Activated CD4-positive, alpha-beta T cell treated with anti-CD3 and anti-CD28 coated beads, Interleukin-2, amount 10 ng/mL, durations not matched to agents 24 days and 14 days (primary cell): ENCODE measurements around the gene PCNX3. TPM values are rescaled to one million over a fixed set of nuclear protein-coding genes. Genes with fewer than 3 reads are reported as not detected.
A peak's percentile ranks its signal among the peaks of the same experiment; 100 is the strongest.

Experiments
- DNase-seq: peaks from one replicate; pipeline ENCODE4 v3.0.0; 2022
- H3K27ac Mint-ChIP-seq: one replicate; pipeline ENCODE4 v1.8.0; 2022; ENCODE audit warnings: mild to moderate bottlenecking, mixed read lengths
- H3K27me3 Mint-ChIP-seq: one replicate; pipeline ENCODE4 v1.8.0; 2022; ENCODE audit warnings: mixed read lengths
- H3K36me3 Mint-ChIP-seq: one replicate; pipeline ENCODE4 v1.8.0; 2022; ENCODE audit warnings: low read depth, mild to moderate bottlenecking, mixed read lengths
- H3K4me1 Mint-ChIP-seq: one replicate; pipeline ENCODE4 v1.8.0; 2021; ENCODE audit warnings: mixed read lengths
- H3K4me3 Mint-ChIP-seq: one replicate; pipeline ENCODE4 v1.8.0; 2022; ENCODE audit warnings: mild to moderate bottlenecking, moderate library complexity, mixed read lengths
- H3K9me3 Mint-ChIP-seq: one replicate; pipeline ENCODE4 v1.8.0; 2021; ENCODE audit warnings: mixed read lengths
- intact Hi-C: fragments of 100-400 bp; cut with micrococcal nuclease; formaldehyde crosslinking; loops from one replicate; pipeline ENCODE4 v1.15.1; 2023
- total RNA-seq: library from RNA; stranded (reverse); gene quantifications from 2 replicates; pipeline ENCODE4 v1.2.3, GENCODE V29; 2022

The PCNX3 gene
- total RNA-seq, 1 donor from 2014 or later: 55.1 TPM

DNA sequence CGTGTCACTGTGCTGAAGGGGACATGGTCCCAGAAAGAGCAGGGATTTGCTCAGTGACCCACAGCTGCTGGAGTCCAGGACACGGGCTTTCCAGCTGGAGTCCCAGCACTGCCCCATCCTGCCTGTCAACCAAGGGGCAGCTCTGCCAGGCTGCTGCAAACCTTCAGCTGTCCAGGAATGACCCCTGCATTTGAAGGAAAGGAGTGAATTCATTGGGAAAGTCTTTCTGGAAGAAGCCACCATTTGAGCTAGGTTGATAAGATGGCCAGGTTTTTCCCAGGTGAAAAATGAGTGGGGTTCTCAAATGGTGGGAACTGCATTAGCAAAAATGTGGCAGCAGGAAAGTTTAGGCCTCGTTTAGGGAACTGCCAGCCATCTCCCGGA lies 29.3 kb upstream of the PCNX3 start:
- Mint-ChIP-seq H3K27ac (peak overlapping the region; percentile 79), H3K4me1 (peaks cover 42% of the 10 kb centered on the region), H3K4me3 (peak overlapping the region; percentile 32), H3K27me3 (no peaks in the 10 kb centered on the region), H3K36me3 (peaks cover 65% of the 10 kb centered on the region), H3K9me3 (no peaks in the 10 kb centered on the region)
- intact Hi-C loops: no loop called here
- DNase-seq: no peak

DNA sequence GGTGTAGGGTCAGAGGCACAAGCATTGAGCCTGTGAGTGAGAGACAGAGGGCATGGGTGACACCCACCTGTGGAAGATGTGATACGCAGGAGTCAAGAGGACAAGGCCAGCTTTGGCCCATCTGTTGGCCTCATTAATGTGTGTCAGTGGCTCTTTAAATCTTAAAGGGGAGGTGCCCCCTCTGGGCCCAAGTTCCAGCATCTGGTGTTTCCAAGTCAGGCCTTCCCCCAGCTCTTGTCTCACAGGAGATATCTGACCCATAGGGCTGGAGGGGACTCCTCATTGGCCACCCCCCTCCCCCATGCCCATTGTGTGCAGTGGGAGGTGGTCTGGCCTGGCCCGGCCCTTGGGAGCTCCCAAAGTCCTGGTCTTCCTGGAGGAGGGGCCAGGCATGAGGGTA lies 28.9 kb upstream of the PCNX3 start:
- peaks cover 65% of the 10 kb centered on the region for H3K36me3 Mint-ChIP-seq

DNA sequence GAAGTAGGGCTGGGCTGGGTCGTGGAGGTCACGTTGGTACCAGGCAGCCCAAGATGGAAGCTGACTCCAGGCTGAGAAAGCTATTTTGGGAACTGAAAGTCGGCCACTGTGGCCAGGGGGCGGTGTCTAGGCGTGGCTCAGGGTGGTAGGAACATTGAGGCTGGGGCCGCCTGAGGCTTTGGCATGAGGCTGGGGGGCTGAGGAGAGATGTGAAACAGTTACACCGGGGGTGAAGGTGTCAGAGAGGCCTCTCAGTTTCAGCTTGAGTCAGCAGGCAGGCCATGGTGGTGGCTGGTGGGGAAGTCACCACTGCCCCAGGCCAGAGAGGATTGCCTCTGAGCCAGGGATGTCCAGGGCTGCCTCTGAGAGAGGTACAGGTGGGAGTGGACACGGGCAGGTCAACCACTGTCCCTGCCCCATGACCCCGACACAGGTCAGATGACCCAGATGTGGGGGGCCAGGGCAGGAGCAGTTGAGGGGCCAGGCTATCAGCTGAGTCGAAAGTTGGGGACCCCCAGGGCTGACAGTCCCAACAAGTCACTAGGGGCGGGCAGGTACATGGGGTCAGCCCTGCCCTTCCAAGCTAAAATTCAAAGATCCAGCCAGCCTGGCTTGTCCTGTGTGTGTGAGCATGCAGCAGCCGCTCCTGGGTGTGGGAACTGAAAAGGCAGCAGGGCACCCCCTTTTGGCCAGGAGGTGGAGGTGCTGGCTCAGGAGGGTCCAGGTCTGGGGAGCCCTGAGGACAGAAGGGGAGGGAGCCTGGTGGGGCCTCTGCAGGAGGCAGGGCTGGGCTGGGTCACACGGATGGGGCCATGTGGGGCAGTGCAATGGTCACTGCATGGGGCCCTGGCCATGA lies 27.1 kb upstream of the PCNX3 start:
- Mint-ChIP-seq H3K4me3 (peak overlapping the region; percentile 81), H3K36me3 (peaks cover 53% of the 10 kb centered on the region), H3K9me3 (no peaks in the 10 kb centered on the region), H3K27ac (peak overlapping the region; percentile 93), H3K27me3 (no peaks in the 10 kb centered on the region), H3K4me1 (peaks cover 36% of the 10 kb centered on the region)
- peak; percentile 92 for DNase-seq
- intact Hi-C loops: loop anchor here (1.0 to 2.0 kb wide), 3 partner anchors 14 to 48 kb away; partner anchors contain the start of genes MAP3K11 and PCNX3

More for the DNA sequence above, 28.9 kb upstream of the PCNX3 start:
- H3K4me1 Mint-ChIP-seq: peaks cover 42% of the 10 kb centered on the region
- no peaks in the 10 kb centered on the region for H3K9me3 Mint-ChIP-seq
- H3K27me3 Mint-ChIP-seq: no peaks in the 10 kb centered on the region
- DNase-seq: no peak
- H3K27ac Mint-ChIP-seq: peak overlapping the region; percentile 79
- peak overlapping the region; percentile 32 for H3K4me3 Mint-ChIP-seq
- intact Hi-C loops: no loop called here

DNA sequence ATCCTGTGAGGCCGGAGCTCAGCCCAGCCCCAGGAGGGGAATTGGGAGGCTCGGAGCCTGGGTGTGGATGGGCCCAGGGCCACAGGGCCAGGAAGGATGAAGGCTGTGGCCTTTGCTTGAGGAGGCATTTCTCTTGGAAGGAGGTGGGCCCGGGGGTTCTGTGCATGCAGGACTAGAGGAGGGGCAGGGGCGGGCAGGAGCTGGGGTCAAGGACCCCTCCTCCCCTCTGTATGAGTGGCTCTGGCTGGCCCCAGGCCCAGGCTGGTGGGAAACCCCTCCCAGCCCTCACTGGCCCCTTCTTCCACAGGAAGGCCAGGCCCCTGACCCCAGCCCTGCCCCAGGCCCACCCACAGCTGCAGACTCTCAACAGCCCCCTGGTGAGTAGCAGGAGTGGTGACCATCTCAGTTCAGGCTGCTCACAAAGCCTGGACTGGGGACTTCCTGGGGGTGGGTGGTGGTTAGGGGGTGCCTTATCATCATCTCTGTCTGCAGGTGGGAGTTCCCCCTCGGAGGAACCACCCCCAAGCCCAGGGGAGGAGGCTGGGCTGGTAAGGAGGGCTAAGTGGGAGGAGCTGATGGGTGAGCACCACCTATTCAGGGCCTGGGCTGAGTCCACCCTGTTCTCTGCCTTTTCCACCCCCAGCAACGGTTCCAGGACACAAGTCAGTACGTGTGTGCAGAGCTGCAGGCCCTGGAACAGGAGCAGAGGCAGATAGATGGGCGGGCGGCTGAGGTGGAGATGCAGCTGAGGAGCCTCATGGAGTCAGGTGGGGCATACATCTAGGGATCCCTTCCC lies 25.9 kb upstream of the PCNX3 start:
- Mint-ChIP-seq H3K4me3 (no peak overlapping the region), H3K27me3 (no peaks in the 10 kb centered on the region), H3K36me3 (peaks cover 46% of the 10 kb centered on the region), H3K4me1 (peaks cover 36% of the 10 kb centered on the region), H3K9me3 (no peaks in the 10 kb centered on the region), H3K27ac (peak overlapping the region; percentile 93)
- DNase-seq: peak; percentile 74
- intact Hi-C loops: loop anchor here (2.0 kb wide), 1 partner anchor 25 kb away; the partner anchor contains the start of genes MAP3K11 and PCNX3

DNA sequence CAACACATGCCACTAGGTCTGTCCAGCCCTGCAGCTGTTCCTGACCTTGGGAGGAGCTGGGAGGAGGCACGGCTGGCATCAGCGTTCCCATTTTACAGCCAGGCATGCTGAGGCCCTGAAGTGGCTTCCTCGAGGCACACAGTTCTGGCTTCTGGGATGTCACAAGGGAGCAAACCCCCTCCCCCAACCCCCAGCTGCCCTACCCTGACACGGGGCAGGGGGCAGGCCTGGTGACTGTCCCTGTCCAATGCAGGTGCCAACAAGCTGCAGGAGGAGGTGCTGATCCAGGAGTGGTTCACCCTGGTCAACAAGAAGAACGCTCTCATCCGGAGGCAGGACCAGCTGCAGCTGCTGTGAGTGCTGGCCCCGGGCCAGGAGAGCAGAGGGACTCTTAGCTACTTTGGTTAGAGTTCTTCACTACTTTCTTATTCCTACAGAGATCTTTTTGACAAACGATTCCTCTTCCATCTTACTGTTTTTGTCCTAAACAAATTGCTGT lies 25.3 kb upstream of the PCNX3 start:
- Mint-ChIP-seq H3K4me3 (no peak overlapping the region), H3K4me1 (peaks cover 39% of the 10 kb centered on the region), H3K36me3 (peaks cover 46% of the 10 kb centered on the region), H3K27me3 (no peaks in the 10 kb centered on the region), H3K27ac (peak overlapping the region; percentile 55), H3K9me3 (no peaks in the 10 kb centered on the region)
- no peak for DNase-seq
- intact Hi-C loops: no loop called here

DNA sequence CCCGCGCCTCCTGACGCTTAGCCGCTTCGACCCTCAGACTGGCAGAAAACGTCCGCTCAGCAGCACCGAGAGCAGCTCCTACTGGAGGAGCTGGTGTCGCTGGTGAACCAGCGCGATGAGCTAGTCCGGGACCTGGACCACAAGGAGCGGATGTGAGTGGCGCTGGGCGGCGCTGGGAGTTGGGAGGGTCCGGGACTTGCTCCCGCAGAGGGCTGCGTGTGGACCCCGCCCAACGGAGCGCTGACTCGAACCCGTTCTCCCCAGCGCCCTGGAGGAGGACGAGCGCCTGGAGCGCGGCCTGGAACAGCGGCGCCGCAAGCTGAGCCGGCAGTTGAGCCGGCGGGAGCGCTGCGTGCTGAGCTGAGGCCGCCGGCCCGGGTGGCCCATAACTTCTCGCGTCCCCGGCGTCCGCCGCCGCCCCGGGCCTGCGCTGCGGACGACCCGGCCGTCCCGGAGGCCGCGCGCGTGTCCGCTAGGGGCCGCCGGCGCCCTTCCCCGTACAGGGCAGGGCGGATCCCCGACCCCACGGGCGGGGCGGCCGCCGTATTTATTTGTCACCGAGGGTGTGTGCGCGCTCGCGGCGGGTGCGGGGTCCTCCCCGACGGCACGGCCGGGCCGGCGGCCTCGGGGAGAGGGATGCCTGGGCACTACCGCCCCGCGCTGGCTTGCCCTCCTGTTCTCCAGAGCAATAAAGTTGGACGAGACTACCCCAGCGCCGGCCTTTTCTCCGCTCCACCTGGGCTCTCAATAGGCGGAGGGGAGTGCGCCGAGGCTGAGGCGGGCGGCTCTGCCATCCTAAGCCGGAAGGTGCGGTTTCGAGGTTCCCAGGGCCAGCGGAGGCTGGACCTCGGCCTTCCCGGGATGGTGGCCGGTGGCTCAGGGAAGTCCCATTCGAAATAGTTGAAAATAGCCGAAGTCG lies 23.4 kb upstream of the PCNX3 start:
- Mint-ChIP-seq H3K27ac (no peak overlapping the region), H3K9me3 (no peaks in the 10 kb centered on the region), H3K4me1 (peaks cover 34% of the 10 kb centered on the region), H3K4me3 (no peak overlapping the region), H3K27me3 (no peaks in the 10 kb centered on the region), H3K36me3 (peaks cover 40% of the 10 kb centered on the region)
- intact Hi-C loops: no loop called here
- DNase-seq: no peak

DNA sequence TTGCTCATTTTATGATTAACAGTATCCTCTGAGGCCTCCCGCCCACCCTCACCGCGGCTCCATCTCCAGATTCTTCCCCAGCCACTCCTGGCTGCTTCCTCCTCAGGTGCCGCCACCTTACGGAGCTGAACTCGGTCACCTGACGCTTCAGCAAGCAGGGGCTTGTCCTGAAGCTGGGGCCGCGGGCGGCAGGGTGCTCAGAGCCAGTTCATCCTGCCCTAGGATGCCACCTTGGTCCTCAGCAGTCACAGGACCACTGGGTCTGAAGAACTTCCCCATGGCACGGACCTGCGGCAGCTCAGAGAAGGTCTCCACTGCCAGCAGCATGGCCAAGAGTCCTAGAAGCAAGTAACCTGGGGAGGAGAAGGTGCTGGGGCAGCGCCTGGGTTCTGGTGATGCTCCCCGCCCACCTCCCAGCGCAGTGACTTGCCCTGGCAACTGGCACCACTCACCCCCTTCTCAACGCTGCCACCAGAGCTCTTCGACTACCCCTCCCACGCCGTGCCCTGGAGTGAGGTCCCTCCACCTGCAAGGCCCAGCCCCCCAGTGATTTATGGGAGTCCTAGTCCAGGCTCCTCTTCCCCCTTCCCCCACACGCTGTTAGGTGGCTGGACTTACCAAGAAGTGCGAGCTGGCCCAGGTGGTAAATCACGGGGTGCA lies 22.6 kb upstream of the PCNX3 start:
- H3K4me3 Mint-ChIP-seq: no peak overlapping the region
- H3K4me1 Mint-ChIP-seq: peaks cover 26% of the 10 kb centered on the region
- H3K9me3 Mint-ChIP-seq: no peaks in the 10 kb centered on the region
- H3K36me3 Mint-ChIP-seq: peaks cover 41% of the 10 kb centered on the region
- no peak overlapping the region for H3K27ac Mint-ChIP-seq
- no peak for DNase-seq
- intact Hi-C loops: no loop called here
- no peaks in the 10 kb centered on the region for H3K27me3 Mint-ChIP-seq

DNA sequence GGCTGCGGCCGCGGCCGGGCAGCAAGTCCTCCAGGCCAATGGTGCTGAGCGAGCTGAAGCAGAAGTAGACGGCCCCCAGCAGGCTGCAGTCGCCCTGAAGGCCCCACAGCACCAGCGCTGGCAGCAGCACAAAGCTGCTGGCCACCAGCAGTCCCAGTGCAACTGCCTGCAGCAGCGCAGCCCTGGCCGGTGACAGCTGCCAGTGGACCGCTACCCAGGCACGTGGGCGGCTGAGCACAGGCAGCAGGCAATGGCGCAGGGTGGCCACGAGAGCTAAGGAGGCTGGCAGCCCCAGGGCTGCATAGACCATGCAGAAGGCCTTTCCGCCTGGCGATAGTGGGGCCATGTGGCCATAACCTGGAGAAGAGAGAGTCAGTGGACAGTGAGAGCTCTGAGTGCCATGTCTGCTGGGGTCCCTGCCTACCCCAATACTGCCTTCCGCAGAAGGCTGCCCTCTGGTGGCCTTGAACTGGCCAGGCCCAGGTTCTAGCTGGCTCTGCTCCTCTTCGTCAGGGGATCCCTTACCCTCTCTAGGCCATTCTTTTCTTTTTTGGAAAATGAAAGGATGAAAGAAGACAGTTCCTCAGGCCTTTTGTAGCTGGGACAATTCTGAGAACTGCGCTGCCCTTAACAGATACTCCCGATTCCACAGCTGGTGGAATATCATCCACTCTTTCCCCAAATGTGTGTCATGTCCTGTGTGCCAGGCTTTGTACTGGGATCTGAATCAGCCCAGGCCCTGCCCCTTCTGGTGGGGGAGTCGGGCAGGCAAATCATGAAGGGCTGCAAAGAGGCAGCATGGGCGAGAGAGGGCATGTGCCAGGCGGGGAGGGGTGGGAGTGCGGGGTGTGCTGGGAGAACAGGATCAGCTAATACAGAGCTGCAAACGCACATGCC lies 21.8 kb upstream of the PCNX3 start:
- Mint-ChIP-seq H3K9me3 (no peaks in the 10 kb centered on the region), H3K4me3 (no peak overlapping the region), H3K4me1 (peaks cover 19% of the 10 kb centered on the region), H3K36me3 (peaks cover 35% of the 10 kb centered on the region), H3K27me3 (no peaks in the 10 kb centered on the region), H3K27ac (peak overlapping the region; percentile 58)
- intact Hi-C loops: no loop called here
- peak; percentile 82 for DNase-seq

DNA sequence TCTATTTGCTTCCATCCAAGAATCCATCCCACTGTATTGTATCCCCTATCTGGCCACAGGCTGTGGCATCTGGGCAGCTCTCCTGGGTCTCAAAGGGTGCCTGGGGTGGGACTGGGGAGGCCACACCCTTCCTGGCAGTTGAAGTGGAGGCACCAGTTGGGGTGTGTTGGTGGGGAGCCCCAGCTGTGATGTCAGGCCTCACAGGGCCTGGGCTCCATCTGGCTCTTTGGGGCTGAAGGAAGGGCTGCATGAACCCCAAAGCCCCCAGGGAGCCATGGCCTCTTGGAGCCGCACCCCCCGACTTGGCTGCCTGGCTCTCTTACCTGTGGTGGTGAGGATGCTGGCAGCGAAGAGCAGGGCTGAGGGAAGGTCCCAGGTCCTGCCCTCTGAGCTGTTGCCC lies 20.4 kb upstream of the PCNX3 start:
- Mint-ChIP-seq H3K36me3 (peaks cover 32% of the 10 kb centered on the region), H3K27ac (peak overlapping the region; percentile 52), H3K4me1 (peaks cover 13% of the 10 kb centered on the region), H3K4me3 (no peak overlapping the region), H3K9me3 (no peaks in the 10 kb centered on the region), H3K27me3 (no peaks in the 10 kb centered on the region)
- DNase-seq: no peak
- intact Hi-C loops: no loop called here

DNA sequence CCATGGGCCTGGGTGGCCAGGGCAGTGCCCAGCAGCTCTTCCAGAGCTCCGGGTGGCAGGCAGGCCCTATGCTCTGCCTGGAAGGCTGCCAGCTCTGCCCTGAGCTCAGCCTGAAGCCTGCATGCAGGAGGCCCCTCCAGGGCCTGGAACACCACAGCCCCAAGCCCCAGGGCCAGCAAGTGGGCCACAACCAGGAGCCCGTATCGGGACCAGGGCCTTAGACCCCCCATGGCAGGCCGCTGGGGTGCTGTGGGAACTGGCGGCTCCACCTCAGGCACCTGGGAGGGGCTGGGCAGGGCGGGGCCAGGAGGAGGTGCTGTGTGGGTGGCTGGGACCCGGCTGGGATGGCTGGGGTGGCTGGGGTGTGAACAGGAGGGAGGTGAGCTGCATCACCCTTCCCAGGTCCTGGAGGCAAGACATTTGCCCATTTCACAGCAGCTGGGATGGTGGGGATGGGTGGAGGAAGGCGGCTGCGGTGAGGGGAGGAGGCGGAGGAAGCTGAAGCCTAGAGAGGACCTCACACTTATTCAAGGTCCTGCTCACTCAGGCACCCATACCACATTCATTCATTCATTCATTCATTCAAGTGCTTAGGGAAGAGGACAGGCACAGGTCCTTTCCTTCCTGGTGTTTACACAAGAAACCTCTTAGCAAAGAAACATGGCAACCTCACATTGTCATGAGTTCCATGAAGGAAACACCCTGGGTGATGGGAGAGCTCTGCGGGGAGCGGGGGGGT lies 19.9 kb upstream of the PCNX3 start, which contains the start of gene KCNK7:
TSS of gene KCNK7 (minus strand) at position 258 of the 739 bp plus-strand sequence. CDS start at position 230, 28 bp downstream.
- Mint-ChIP-seq H3K9me3 (no peaks in the 10 kb centered on the region), H3K36me3 (peaks cover 28% of the 10 kb centered on the region), H3K4me3 (no peak within 1 kb of the TSS), H3K27me3 (no peaks in the 10 kb centered on the region), H3K4me1 (peaks cover 13% of the 10 kb centered on the region), H3K27ac (peak within 1 kb of the TSS; percentile 74)
- intact Hi-C loops: no loop called here
- no peak for DNase-seq

DNA sequence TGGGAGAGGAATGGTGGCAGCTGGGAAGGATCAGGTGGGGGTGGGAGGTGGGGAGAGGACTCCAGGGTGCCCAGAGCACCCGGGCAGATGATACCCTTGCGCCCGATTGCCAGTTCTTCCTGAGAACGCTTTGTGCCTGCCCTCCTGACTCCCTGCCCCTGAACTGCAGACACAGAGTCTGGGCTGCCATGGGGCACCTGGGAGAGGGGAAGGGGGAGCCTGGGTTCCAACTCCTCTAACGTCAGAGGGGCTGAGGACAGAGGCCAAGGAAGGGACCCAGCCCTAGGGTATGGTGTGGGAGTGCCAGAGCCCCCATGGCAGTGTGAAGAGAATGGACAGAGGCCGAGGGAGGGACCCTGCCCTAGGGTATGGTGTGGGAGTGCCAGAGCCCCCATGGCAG lies 19.1 kb upstream of the PCNX3 start:
- Mint-ChIP-seq H3K9me3 (no peaks in the 10 kb centered on the region), H3K27me3 (no peaks in the 10 kb centered on the region), H3K4me3 (no peak overlapping the region), H3K4me1 (peaks cover 13% of the 10 kb centered on the region), H3K36me3 (peaks cover 29% of the 10 kb centered on the region), H3K27ac (peak overlapping the region; percentile 74)
- DNase-seq: no peak
- intact Hi-C loops: no loop called here
